ENCODE results near the gene ARPC5. TPM values are rescaled to one million over a fixed set of nuclear protein-coding genes. Genes with fewer than 3 reads are reported as not detected.

Gene ARPC5
- total and polyA plus RNA-seq, 10 of the 15 experiments (the other 5 are each of a cell fraction or from before 2014, with no cell fraction given), result 238 to 784 (median 309) TPM

GRCh38 chr1:183648042-183648441 lies 12.5 kb upstream of the ARPC5 start (continued):
- TF ChIP-seq, protein P1, sequence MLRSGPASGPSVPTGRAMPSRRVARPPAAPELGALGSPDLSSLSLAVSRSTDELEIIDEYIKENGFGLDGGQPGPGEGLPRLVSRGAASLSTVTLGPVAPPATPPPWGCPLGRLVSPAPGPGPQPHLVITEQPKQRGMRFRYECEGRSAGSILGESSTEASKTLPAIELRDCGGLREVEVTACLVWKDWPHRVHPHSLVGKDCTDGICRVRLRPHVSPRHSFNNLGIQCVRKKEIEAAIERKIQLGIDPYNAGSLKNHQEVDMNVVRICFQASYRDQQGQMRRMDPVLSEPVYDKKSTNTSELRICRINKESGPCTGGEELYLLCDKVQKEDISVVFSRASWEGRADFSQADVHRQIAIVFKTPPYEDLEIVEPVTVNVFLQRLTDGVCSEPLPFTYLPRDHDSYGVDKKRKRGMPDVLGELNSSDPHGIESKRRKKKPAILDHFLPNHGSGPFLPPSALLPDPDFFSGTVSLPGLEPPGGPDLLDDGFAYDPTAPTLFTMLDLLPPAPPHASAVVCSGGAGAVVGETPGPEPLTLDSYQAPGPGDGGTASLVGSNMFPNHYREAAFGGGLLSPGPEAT (IDR thresholded peaks at IDR 0.05; ENCODE audit: low read depth), result no peak
- no peak for TF ChIP-seq MTA2 (IDR thresholded peaks at IDR 0.05; ENCODE audit: low read depth)
- no peak for TF ChIP-seq TCF12 (IDR thresholded peaks at IDR 0.05; ENCODE audit: low read depth, low read length)
- TF ChIP-seq MYB (IDR thresholded peaks at IDR 0.05; ENCODE audit: borderline replicate concordance, low read depth, low read length), result no peak
- TF ChIP-seq EZH2 (IDR thresholded peaks at IDR 0.05; ENCODE audit: borderline replicate concordance, control insufficient read depth, low read depth, low read length), result no peak
- TF ChIP-seq, protein P2, sequence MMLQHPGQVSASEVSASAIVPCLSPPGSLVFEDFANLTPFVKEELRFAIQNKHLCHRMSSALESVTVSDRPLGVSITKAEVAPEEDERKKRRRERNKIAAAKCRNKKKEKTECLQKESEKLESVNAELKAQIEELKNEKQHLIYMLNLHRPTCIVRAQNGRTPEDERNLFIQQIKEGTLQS (IDR thresholded peaks at IDR 0.05; ENCODE audit: borderline replicate concordance, extremely low read depth, low read depth, low read length), result no peak
- no peak for TF ChIP-seq PML (IDR thresholded peaks at IDR 0.05; ENCODE audit: low read length)

DNA sequence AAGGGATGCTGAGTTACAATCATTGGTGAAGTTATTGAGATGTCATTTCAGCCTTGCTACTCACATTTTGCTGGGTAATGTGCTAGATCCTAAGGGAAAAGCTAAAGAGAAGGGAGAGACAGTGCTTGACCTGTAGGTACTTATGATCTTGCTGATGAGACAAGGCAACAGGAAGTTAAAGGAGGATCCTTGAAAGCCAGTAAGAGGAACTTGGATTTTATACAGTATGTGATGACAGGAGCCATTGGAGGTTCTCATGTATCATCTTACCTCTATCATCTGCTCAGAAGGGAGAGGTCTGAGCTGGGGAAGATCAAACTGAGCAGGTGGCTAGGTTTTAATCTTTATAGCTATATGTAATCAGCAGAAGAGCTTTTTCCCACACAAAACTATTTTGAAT lies 11.2 kb upstream of the ARPC5 start:
- Histone ChIP-seq H3K79me2 (ENCODE audit: control insufficient read depth, insufficient read depth, low read length) (no peaks in the 10 kb centered on the region; the same call in 1 of the 2 replicates), H3K36me3 (ENCODE audit: control insufficient read depth in 2 of 2, insufficient read depth in 2 of 2, low read length in 1 of 2) (no peaks in the 10 kb centered on the region; a peak in 1 of 4 replicates), H3K4me1 (ENCODE audit: control insufficient read depth, insufficient read depth, low read length) (peaks cover 6% of the 10 kb centered on the region), H3K4me3 (no peak overlapping the region), H4K20me1 (ENCODE audit: control insufficient read depth, insufficient read depth) (no peaks in the 10 kb centered on the region), H3K9me3 (replicated peaks; ENCODE audit: control insufficient read depth, insufficient read depth, low read length) (no peaks in the 10 kb centered on the region), H3K9ac (ENCODE audit: control insufficient read depth, insufficient read depth, low read length) (no peak overlapping the region), H3K4me2 (ENCODE audit: control insufficient read depth, insufficient read depth) (no peak overlapping the region), H3K27ac (ENCODE audit: control insufficient read depth, insufficient read depth) (no peak overlapping the region), H2AFZ (ENCODE audit: control insufficient read depth, low read depth, low read length) (no peak overlapping the region; the same call in 1 of the 2 replicates), H3K27me3 (replicated peaks in 1 of 2; ENCODE audit: control insufficient read depth in 2 of 2, insufficient read depth in 2 of 2, low read length in 1 of 2) (no peaks in the 10 kb centered on the region)
- ChIA-PET RAD21 (ENCODE audit: unreplicated experiment) (interaction anchor here (0.6 to 3.5 kb wide), 9 partner anchors 9 to 342 kb away, joined by 3 to 16 read pairs (median 5); no protein-coding TSS in a partner anchor), CTCF (interaction anchor here (0.8 to 6.8 kb wide), 5 partner anchors 9 to 256 kb away, joined by 3 to 37 read pairs (median 3); no protein-coding TSS in a partner anchor), SMC1A (ENCODE audit: uncharacterized antibody, unreplicated experiment) (interaction anchor here (0.7 to 4.0 kb wide), 7 partner anchors 8 to 269 kb away, joined by 3 to 25 read pairs (median 11); no protein-coding TSS in a partner anchor), POLR2A (interaction anchor here (0.6 to 3.8 kb wide), 3 partner anchors 9 to 15 kb away, joined by 4 to 21 read pairs (median 5); partner anchors contain the start of gene ARPC5)
- ATAC-seq (peak; percentile 43), FAIRE-seq (no peak), DNase-seq (ENCODE audit: low read depth, low spot score) (no peak)
- intact Hi-C loops (cut with micrococcal nuclease; ENCODE audit: unreplicated experiment), result no loop called here
- TF ChIP-seq JUNB (IDR thresholded peaks at IDR 0.05) (no peak), RELA (IDR thresholded peaks at IDR 0.05; ENCODE audit: borderline replicate concordance, partially characterized antibody) (no peak), FOXK2 (IDR thresholded peaks at IDR 0.05) (no peak), SMAD1 (IDR thresholded peaks at IDR 0.05; ENCODE audit: low read depth, partially characterized antibody) (no peak), ZBTB33 (IDR thresholded peaks at IDR 0.05) (no peak), SIN3A (IDR thresholded peaks at IDR 0.05; ENCODE audit: low read depth, low read length) (no peak)
- TF ChIP-seq, protein P3, sequence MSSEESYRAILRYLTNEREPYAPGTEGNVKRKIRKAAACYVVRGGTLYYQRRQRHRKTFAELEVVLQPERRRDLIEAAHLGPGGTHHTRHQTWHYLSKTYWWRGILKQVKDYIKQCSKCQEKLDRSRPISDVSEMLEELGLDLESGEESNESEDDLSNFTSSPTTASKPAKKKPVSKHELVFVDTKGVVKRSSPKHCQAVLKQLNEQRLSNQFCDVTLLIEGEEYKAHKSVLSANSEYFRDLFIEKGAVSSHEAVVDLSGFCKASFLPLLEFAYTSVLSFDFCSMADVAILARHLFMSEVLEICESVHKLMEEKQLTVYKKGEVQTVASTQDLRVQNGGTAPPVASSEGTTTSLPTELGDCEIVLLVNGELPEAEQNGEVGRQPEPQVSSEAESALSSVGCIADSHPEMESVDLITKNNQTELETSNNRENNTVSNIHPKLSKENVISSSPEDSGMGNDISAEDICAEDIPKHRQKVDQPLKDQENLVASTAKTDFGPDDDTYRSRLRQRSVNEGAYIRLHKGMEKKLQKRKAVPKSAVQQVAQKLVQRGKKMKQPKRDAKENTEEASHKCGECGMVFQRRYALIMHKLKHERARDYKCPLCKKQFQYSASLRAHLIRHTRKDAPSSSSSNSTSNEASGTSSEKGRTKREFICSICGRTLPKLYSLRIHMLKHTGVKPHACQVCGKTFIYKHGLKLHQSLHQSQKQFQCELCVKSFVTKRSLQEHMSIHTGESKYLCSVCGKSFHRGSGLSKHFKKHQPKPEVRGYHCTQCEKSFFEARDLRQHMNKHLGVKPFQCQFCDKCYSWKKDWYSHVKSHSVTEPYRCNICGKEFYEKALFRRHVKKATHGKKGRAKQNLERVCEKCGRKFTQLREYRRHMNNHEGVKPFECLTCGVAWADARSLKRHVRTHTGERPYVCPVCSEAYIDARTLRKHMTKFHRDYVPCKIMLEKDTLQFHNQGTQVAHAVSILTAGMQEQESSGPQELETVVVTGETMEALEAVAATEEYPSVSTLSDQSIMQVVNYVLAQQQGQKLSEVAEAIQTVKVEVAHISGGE (CRISPR knock-in tag; IDR thresholded peaks at IDR 0.05), result no peak
- no TSS peak for BruUV-seq (replicated peaks)
- in situ Hi-C loops (cut with MboI), result no loop called here

All from GM12878 (cell line).